Esophagus squamous epithelium (tissue), 5 donors: ENCODE data around the gene ERCC2. TPM values are rescaled to one million over a fixed set of nuclear protein-coding genes. Genes with fewer than 3 reads are reported as not detected.
"Not testable (repeated sequence)": the region's sequence is repeated elsewhere in the genome, so short reads cannot be mapped to it uniquely, and the experiment has no call there.

ENCODE experiments used
- DNase-seq: peaks from one replicate; lab custom pipeline; 2025; lab: John Stamatoyannopoulos, UW
- H3K27ac ChIP-seq, 4 donors: fragments of 200-600 bp; sonication (generic); one replicate each; pipeline ENCODE4 v1.5.1; 2016 to 2019; ENCODE audit warnings: mild to moderate bottlenecking in 1 of 4
- H3K27me3 ChIP-seq, 4 donors: fragments of 200-600 bp; sonication (generic); 1 replicate in 3 of 4; 2 replicates in 1 of 4; pipeline versions ENCODE4 v1.5.1 to v1.6.0; 2017 to 2021; ENCODE audit warnings: antibody characterized with exemption in 1 of 4
- H3K36me3 ChIP-seq, 3 donors: fragments of 200-600 bp; sonication (generic); one replicate each; pipeline ENCODE4 v1.5.1; 2016 to 2019
- H3K4me1 ChIP-seq, 3 donors: fragments of 200-600 bp; sonication (generic); one replicate each; pipeline ENCODE4 v1.5.1; 2017 to 2019
- H3K4me3 ChIP-seq, 4 donors: fragments of 200-600 bp; sonication (generic); 1 replicate in 3 of 4; 2 replicates in 1 of 4; pipeline ENCODE4 v1.5.1; 2016 to 2019; ENCODE audit warnings: mild to moderate bottlenecking in 2 of 4, moderate library complexity in 1 of 4
- H3K9me3 ChIP-seq, 3 donors: fragments of 200-600 bp; sonication (generic); one replicate each; pipeline ENCODE4 v1.5.1; 2016 to 2019
- CTCF ChIP-seq, 6 experiments: fragments of 450-650 bp in 4 of 6; fragments of 200-600 bp in 2 of 6; sonication (generic) in 2 of 6; IDR thresholded peaks; one replicate each; pipeline ENCODE4 v1.5.1; 2016 to 2019; ENCODE audit warnings: antibody characterized with exemption in 6 of 6, mild to moderate bottlenecking in 4 of 6, moderate library complexity in 4 of 6
- POLR2A ChIP-seq, 4 donors: fragments of 450-650 bp; IDR thresholded peaks; one replicate each; pipeline ENCODE4 v1.6.1; 2017; ENCODE audit warnings: antibody characterized with exemption in 4 of 4, mild to moderate bottlenecking in 4 of 4, moderate library complexity in 3 of 4
- WGBS, 2 donors: methylation state at CpG; one replicate each; pipeline ENCODE4 v1.1.5; 2018; 5-methylcytosine and 5-hydroxymethylcytosine counted together
- intact Hi-C: fragments of 100-400 bp; cut with DNase I; formaldehyde crosslinking; loops from one replicate; pipeline ENCODE4 v1.15.0; 2022
- total RNA-seq, 4 donors: library from RNA; depleted of rRNA; stranded (reverse); fragments of >200 nt; gene quantifications; one replicate each; pipeline ENCODE4 v1.1.0, GENCODE V29; 2016
- donor health status: DM: yes; HTN: yes; CAD: no.

ERCC2 gene
- total RNA-seq, 4 donors from 2014 or later: 6.6 to 8.8 (median 7.2) TPM

- TF ChIP-seq CTCF (IDR thresholded peaks at IDR 0.05) (no peak), POLR2A (IDR thresholded peaks at IDR 0.05) (no peak)
- H3K36me3 ChIP-seq: no peaks in the 10 kb centered on the region
- 74 to 76% methylated on average over 6 to 7 of the region's 8 CpGs for WGBS, 2 donors
- no peak for DNase-seq
- H3K9me3 ChIP-seq: no peaks in the 10 kb centered on the region
- peaks cover 0 to 5% (median 0%) of the 10 kb centered on the region in 3 donors for H3K4me1 ChIP-seq
- intact Hi-C loops: no loop called here
- H3K4me3 ChIP-seq: no peak overlapping the region
- H3K27me3 ChIP-seq: peaks cover 0 to 69% (median 0%) of the 10 kb centered on the region in 4 donors
- H3K27ac ChIP-seq: no peak overlapping the region
Measured at GRCh38 chr19:45314708-45315245, 55.6 kb downstream of the ERCC2 start.

GRCh38 chr19:45312285-45312684, 58.1 kb downstream of the ERCC2 start:
- intact Hi-C loops, H3K4me3 ChIP-seq, H3K9me3 ChIP-seq, H3K36me3 ChIP-seq, H3K4me1 ChIP-seq, DNase-seq, H3K27ac ChIP-seq: not testable (repeated sequence)
- H3K27me3 ChIP-seq: peaks cover 0 to 46% (median 0%) of the 10 kb centered on the region in 4 donors
- 68 to 89% methylated on average over 3 to 8 of the region's 14 CpGs for WGBS, 2 donors

GRCh38 chr19:45311621-45312020, 58.8 kb downstream of the ERCC2 start:
- Histone ChIP-seq H3K9me3 (no peaks in the 10 kb centered on the region), H3K36me3 (no peaks in the 10 kb centered on the region), H3K27me3 (peaks cover 0 to 41% (median 0%) of the 10 kb centered on the region in 4 donors), H3K27ac (no peak overlapping the region), H3K4me1 (peaks cover 0 to 2% (median 0%) of the 10 kb centered on the region in 3 donors), H3K4me3 (no peak overlapping the region)
- WGBS, 2 donors: 22 to 25% methylated on average over 11 of the region's 18 CpGs
- TF ChIP-seq CTCF (IDR thresholded peaks at IDR 0.05) (no peak), POLR2A (IDR thresholded peaks at IDR 0.05) (no peak)
- no peak for DNase-seq
- intact Hi-C loops: no loop called here

- H3K36me3 ChIP-seq, DNase-seq, H3K4me3 ChIP-seq, H3K9me3 ChIP-seq, H3K27ac ChIP-seq, intact Hi-C loops: not testable (repeated sequence)
- 85 to 92% methylated on average over 6 to 8 of the region's 8 CpGs for WGBS, 2 donors
- peaks cover 0 to 21% (median 0%) of the 10 kb centered on the region in 4 donors for H3K27me3 ChIP-seq
- H3K4me1 ChIP-seq: peaks cover 0 to 14% (median 0%) of the 10 kb centered on the region in 3 donors
Measured at GRCh38 chr19:45309322-45309721, 61.1 kb downstream of the ERCC2 start.

- Histone ChIP-seq H3K27me3 (peaks cover 0 to 13% (median 0%) of the 10 kb centered on the region in 4 donors), H3K36me3 (peaks cover 0 to 11% (median 0%) of the 10 kb centered on the region in 3 donors), H3K4me1 (peaks cover 0 to 14% (median 0%) of the 10 kb centered on the region in 3 donors), H3K27ac (no peak overlapping the region), H3K9me3 (no peaks in the 10 kb centered on the region), H3K4me3 (no peak overlapping the region)
- TF ChIP-seq CTCF (IDR thresholded peaks at IDR 0.05) (no peak), POLR2A (IDR thresholded peaks at IDR 0.05) (no peak)
- DNase-seq: no peak
- intact Hi-C loops: no loop called here
- 81 to 83% methylated on average over 6 to 8 of the region's 19 CpGs for WGBS, 2 donors
Measured at GRCh38 chr19:45307361-45307760, 63.0 kb downstream of the ERCC2 start.

GRCh38 chr19:45306518-45307027, 63.8 kb downstream of the ERCC2 start:
- H3K27me3 ChIP-seq: peaks cover 0 to 6% (median 0%) of the 10 kb centered on the region in 4 donors
- WGBS, 2 donors: 43 to 62% methylated on average over 6 to 7 of the region's 18 CpGs
- no peak overlapping the region for H3K27ac ChIP-seq
- H3K4me3 ChIP-seq: no peak overlapping the region
- DNase-seq: no peak
- H3K36me3 ChIP-seq: peaks cover 0 to 17% (median 0%) of the 10 kb centered on the region in 3 donors
- H3K4me1 ChIP-seq: peaks cover 0 to 14% (median 0%) of the 10 kb centered on the region in 3 donors
- H3K9me3 ChIP-seq: no peaks in the 10 kb centered on the region
- intact Hi-C loops: no loop called here
- no peak for TF ChIP-seq CTCF (IDR thresholded peaks at IDR 0.05)
- TF ChIP-seq POLR2A (IDR thresholded peaks at IDR 0.05): no peak
